GM12878 (cell line): ENCODE data around the gene GORASP2.

ENCODE experiments used
- BCL11A ChIP-seq: IDR thresholded peaks from 2 replicates; pipeline ENCODE4 v1.6.1; 2011; ENCODE audit warnings: low read depth, low read length
- TCF7 ChIP-seq: IDR thresholded peaks from 2 replicates; pipeline ENCODE4 v1.6.1; 2014; ENCODE audit warnings: antibody characterized with exemption, borderline replicate concordance
- TF ChIP-seq, protein P1 (sequence below), 3 experiments: IDR thresholded peaks in 2 of 3; conservative IDR thresholded peaks in 1 of 3; 2 replicates each; pipeline ENCODE4 v1.5.1; 2011; ENCODE audit warnings: low read depth in 3 of 3, low read length in 3 of 3, mild to moderate bottlenecking in 3 of 3, control low read depth in 2 of 3, moderate library complexity in 2 of 3, inconsistent platforms in 1 of 3, mixed read lengths in 1 of 3; ENCODE audit not compliant: control insufficient read depth in 2 of 3, insufficient read depth in 1 of 3; ENCODE audit errors: extremely low read depth in 1 of 3

DNA sequence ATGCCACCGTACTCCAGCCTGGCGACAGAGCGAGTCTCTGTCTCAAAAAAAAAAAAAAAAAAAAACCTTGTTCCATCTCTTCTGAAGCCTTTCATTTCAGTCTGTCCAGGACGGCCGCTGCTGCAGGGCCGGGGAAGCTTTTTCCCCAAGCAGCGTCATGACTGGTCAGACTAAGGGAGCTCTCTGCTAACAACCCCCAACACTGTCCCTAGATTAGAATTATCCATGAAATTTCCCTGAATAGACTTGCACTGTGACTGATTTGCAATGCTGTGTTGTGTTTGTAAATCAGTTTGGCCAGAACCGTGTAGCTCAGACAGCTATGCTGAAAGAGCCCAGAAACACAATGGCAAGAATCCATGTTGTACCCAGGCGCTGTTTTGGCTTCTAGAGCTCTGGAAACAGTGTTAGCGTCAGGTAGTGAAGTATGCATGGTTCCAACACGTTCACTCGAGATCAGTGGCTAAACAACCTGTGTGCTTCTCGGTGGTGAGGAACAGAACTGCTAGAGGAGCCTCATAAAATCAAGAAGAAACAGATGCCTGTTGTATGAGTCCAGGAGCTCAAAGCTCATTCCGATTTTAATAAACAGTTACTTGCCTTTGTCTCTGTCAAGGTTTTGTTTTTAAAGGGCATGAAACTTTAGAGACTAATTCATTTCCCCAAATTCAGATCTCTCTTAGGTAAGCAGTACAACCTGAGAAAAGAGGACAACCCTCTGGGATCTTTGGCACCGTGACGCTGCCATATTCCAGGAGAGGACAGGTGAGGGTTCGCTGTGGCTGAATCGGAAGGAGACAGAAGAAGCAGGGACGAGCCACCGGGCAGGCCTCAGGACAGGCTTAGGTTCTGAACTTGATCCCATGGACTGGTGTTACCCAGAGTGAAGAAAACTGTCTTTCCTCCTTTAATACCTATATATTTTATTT lies 43.5 kb downstream of the GORASP2 start:
- TF ChIP-seq, protein P1, sequence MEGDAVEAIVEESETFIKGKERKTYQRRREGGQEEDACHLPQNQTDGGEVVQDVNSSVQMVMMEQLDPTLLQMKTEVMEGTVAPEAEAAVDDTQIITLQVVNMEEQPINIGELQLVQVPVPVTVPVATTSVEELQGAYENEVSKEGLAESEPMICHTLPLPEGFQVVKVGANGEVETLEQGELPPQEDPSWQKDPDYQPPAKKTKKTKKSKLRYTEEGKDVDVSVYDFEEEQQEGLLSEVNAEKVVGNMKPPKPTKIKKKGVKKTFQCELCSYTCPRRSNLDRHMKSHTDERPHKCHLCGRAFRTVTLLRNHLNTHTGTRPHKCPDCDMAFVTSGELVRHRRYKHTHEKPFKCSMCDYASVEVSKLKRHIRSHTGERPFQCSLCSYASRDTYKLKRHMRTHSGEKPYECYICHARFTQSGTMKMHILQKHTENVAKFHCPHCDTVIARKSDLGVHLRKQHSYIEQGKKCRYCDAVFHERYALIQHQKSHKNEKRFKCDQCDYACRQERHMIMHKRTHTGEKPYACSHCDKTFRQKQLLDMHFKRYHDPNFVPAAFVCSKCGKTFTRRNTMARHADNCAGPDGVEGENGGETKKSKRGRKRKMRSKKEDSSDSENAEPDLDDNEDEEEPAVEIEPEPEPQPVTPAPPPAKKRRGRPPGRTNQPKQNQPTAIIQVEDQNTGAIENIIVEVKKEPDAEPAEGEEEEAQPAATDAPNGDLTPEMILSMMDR (IDR thresholded peaks at IDR 0.05 in 2 of 3, conservative IDR thresholded peaks at IDR 0.05 in 1 of 3; ENCODE audit: control insufficient read depth in 2 of 3, extremely low read depth in 1 of 3, insufficient read depth in 1 of 3, low read depth in 3 of 3, low read length in 3 of 3), result no peak
- TF ChIP-seq BCL11A, result no peak
- no peak for TF ChIP-seq TCF7
